Activated CD4-positive, alpha-beta T cell treated with anti-CD3 and anti-CD28 coated beads, Interleukin-2, amount 50 U/mL, for 1 hour (primary cell): Measurements from ENCODE around the gene LMBR1L.
A peak's percentile ranks its signal among the peaks of the same experiment; 100 is the strongest.
"Not testable (repeated sequence)": the region's sequence is repeated elsewhere in the genome, so short reads cannot be mapped to it uniquely, and the experiment has no call there.

ENCODE experiments used
- DNase-seq: peaks from one replicate; pipeline ENCODE4 v3.0.0-alpha.2; 2020

Gene LMBR1L

DNA sequence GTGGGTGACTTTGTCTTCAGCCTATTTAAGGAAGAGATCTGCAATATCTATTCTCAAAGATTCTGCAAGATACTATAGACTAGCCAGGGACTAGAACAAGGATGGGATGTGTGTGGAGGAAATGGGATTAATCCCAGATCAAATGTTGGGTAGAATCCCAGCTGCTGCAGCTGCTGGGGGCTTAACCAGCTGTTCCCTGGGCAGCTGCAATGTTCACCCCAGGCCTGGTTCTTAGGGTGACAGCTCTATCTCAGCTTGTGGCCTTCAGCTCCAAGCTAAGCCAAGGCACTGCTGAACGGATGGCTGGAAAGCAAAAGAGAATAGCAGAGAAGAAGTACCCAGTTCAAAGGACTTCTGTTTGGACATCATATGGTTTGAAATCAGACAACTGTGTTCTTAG lies 30.9 kb downstream of the LMBR1L start:
- DNase-seq, result no peak

DNA sequence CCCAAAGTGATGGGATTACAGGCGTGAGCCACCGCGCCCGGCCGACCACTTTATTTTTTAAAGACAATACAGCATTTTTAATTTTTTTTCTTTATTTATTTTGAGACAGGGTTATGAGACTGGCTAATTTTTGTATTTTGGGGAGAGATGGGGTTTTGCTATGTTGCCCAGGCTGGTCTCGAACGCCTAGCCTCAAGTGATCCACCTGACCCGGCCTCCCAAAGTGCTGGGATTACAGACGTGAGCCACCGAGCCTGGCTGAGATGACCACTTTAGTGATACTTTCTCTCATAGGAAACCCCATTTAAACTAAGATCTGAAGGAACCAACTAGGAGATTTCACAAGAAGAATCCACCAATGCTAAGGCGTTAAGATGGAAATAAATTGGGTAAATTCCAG lies 39.7 kb downstream of the LMBR1L start:
- no peak for DNase-seq

DNA sequence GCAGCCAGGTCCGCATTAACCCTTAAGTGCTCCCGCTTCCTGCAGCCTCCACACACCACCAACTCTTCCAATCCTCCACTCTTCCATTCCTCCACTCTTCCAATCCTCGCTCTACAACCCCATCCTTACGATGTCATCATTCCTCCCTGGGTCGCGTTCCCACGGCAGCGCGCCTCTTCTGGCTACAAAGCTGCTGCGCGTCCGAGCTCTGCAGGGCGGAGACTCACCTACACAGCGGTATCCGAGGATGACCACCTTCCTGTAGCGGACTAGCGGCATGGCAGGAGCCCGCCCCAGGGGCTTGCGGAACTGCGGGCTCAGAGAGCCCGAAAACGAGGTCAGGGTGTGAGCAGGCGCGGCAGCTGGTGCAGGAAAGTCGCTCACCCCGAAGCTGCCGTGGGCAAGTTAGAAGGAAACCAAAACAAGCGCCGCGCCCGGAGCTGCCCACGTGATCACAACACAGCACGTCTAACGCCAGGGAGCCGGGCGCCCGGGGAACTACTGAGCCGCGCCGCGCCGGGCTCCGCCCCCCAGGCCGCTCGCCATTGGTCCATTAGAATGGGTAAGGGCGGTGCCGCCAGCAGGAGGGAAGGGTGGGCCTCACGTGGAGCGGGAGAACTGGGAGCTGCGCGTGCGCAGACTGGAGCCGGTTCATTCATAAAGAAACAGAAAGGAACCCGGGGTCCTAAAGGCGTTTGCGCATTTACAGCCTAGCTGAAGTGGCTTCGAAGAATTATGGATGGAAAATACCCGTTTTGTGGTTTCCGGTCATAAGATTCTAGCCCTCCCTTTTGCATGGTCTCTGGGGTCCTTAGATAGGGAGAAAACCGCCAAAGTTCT lies 40.9 kb downstream of the LMBR1L start, which contains the start of gene RHEBL1:
RHEBL1 (minus strand) TSS at position 473 of the 840 bp plus-strand sequence; CDS start at position 279, 194 bp downstream.
- peak; percentile 98 for DNase-seq

DNA sequence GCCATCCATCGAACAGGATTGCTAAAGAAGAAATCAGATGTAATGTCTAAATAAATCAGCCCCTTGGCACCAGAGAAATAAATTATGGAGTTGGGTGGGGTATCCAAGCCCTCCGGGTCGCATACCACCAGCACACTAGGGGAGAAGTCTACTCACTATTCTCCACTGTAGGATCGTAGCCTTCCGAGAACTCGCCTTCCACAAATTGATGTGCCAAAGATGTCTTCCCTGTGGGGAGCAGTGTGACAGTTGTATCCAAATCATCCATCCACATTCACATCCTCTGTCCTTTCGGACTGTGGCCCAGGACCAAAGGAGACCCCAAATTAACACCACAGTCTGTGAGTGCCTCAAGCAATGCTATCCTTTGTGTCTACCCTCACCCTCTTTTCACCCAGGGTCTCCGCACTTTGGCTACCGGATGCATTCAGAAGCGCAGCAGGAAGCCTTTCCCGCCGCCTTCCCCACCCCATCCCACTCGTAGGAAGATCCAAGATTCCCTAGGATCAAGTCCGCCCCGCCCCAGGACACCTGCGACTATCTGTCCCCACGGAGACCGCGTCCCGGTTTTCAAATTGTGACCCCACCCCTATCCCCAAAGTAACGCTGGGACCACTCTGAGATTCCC lies 41.7 kb downstream of the LMBR1L start:
- DNase-seq, result no peak

DNA sequence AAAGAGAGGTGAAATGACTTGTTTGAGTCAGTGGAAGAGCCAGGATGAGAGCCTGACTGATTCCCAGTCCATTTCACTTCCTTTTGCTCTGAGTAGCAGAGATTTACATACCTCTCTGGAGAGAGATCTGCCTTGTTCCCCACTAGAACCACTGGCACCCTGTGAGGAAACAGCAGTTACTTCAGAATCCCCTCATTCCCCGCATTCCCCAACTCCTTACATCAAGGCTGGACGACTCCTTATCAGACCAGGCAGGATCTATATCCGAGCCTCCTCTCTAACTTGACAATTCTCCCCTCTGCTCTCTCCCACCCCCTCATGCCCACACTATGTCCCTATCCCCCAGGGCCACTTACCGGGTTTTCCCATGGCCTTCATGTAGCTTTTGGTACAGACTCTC lies 44.5 kb downstream of the LMBR1L start:
- DNase-seq, result no peak

DNA sequence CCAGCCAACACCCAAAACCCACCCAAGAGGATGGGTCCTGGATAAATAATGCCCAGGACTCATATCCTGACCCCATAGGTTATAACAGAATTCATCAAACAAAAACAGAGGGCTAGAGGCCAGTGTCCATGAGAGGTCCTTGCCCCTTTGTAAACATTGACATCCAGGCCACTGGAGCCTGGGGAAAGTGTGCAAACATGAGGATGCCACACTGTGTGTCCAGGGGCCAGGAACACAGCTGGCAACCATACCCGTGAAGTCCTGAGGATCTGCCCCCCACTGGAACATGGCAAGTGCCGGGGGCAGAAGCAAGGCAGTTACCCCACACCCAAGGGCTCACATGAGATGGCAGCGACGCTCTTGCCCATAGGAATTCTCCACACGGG lies 45.9 kb downstream of the LMBR1L start:
- no peak for DNase-seq

DNA sequence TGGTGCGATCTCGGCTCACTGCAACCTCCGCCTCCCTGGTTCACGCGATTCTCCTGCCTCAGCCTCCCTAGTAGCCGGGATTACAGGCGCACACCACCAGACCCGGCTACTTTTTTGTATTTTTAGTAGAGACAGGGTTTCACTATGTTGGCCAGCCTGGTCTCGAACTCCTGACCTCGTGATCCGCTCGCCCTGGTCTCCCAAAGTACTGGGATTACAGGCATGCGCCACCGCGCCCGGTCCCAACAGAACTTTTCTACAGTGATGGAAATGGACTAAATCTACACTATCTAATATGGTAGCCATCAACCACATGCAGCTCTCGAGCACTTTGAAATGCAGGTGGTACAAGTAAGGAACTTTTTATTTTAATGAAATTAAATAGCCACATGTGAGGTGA lies 48.7 kb downstream of the LMBR1L start:
- not testable (repeated sequence) for DNase-seq

DNA sequence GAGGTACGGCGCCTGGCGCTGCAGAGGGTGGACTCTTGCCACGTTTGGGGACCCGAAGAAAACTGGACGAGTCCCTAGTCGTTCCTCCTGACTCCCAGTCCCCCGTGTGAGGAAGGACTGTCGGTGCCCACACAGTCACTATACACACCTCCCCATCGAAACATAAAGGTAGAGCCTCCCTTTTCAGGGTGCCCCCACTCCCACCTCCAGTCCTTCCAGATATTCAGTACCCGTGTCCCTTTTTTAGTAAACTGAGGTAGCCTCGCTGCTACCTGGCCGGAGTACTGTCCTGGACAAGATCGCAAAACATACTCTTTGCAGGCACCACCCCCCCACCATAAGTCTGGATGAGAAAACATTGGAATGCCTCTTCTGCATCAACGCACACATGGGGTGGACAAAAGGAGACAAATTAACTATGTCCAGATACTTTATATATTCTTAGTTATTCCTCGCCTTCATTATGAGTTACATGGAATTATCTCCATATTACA lies 49.4 kb downstream of the LMBR1L start:
- DNase-seq, result no peak

DNA sequence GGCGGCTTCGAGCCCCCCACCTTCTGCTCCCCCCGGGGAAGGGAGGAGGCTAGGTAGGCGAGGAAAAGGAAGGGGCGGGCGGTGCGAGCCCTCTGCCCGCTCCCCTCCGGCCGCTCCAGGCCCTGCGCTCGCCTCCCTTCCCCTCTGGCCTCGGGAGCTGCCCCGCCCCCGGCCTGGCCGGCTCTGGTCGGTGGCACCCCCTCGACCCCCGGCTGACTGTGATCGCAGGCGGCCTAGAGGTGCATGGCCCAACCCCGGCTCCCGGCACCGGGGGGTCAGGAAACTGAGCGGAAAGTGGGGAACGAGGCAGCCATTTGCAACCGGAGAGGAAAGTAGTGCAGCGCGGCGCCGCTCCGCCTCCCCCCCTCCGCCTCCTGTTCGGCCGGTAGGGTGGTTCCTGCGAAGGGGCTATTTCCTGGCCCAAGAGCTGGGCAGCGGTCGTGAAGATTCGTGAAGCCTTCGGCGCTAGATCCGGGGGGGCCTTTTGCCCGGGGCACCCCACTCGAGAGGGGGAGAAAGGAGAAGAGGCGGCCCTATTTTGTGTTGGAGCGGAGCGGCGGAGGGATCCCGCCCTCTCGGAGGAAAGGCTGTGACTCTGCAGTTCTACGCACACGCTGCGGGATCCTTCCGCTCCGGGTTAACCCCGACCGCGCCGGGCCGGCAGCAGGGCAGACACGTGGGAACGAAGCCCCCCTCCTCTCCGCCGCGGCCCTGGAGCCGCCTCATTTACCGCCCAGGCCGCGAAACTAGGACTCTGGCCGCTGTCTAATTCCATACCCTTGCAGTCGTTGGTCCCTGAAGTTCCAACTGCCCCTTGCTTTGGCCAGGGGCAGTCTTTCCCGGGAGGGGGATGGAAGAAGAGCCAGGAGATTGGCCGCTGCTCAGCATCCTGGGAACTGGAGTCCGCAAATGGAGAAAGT lies 50.1 kb downstream of the LMBR1L start, which contains the start of gene KMT2D:
KMT2D (minus strand) TSS at position 558 of the 920 bp plus-strand sequence. CDS start 5,470 bp downstream, outside the sequence.
- DNase-seq, result peak; percentile 85

DNA sequence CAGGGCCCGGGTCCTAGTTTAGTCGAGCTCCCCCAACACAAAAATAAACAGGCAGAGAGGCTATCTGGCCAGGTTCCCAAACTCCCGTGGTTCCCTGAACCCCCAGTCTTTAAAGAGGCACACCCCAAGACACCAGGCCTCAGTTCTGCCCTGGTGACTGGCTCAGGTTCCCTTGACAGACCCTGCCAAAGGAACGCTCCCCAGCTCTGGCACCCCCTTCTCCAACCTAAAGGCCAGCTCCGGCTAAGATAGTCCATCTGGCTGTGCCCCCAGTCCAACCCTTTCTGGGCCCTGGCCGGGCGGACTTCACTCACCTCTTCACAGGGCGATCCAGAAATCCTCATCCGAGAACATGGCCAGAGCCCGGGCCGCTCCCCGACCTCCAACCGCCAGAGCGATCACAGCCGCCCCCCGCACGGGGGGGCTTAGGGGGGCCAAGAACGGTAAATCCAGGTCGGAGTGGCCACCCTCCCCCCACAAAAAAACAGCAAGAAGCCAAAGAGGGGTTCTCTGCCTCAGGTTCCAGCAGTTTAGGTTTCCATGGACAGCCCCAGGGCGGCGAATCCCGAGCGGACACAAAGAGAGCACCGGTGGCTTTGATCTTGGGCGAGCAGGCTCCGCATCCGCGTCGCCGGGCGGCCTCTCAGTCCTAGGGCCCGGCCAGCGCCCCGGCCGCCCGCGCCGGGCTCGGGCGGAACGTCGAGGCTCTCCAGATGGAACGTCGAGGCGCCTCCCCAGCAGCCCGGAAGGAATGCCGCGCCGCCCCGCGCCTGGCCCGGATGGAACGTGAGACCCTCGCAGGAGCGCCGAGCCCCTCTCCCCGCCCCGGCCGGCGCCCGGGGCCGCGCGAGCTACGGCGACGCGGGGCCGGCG lies 51.1 kb downstream of the LMBR1L start:
- peak; percentile 8 for DNase-seq

DNA sequence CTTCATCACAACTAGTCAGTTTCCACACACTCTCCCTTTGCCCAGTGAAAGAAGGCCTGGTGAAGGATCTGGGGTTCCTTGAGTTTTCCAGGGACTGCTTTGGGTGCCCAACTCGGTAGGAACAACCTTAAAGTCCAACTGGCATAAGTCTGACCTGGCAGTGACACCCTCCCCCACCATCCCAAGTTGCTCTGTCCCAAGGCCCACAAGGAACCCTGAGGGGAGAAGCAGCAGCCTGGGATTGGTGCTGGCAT lies 51.7 kb downstream of the LMBR1L start:
- no peak for DNase-seq

DNA sequence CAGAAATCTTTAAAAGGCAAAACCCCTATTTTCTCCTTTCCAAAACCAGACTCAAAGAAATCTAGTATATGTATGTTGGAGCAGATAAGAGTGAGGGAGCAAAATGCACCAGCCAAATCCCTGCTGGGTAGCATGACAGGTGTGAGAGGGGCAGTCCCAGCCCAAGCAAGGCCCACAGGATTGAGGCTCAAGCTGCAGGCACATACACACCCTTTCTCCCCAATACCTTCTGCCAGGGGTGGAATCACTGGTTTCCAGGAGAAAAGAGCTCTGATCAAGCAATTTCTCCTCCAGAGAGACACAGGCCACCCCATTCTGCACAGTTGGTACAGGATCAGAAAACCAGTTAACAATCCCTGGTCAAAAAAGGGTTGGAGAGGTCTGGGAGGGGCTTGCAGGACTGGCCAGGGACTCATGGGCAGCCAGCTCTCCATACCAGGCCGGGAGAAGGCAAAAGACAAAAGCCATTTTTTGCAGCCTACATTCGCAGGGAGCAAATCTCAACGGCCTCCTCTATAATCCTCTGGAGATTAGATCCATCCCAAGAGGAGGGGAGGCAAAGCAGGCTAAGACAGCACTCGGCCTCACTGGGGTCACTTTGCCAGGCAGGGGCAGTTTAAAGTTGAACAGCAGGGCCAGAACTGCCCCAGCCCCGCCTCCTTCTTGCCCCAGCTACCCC lies 52.1 kb downstream of the LMBR1L start:
- no peak for DNase-seq

DNA sequence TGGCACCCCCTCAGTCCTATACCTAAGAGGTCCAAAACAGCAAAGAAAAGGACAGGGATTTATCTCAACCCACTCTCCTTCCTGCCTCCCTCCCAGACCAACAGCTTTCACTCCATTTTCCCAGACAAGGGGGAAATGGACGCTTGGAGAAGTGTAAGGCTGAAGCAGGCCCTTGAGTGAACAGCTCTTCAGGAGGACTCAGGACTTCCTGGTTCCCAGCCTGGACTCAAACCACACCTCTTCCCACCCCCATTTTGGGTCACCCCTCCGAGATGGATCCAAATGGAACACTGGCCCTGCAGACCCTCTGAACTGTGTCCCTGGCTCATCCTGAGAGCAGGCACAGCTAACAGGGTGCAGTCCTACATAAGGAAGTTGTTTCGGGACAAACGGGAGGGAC lies 52.8 kb downstream of the LMBR1L start:
- no peak for DNase-seq

DNA sequence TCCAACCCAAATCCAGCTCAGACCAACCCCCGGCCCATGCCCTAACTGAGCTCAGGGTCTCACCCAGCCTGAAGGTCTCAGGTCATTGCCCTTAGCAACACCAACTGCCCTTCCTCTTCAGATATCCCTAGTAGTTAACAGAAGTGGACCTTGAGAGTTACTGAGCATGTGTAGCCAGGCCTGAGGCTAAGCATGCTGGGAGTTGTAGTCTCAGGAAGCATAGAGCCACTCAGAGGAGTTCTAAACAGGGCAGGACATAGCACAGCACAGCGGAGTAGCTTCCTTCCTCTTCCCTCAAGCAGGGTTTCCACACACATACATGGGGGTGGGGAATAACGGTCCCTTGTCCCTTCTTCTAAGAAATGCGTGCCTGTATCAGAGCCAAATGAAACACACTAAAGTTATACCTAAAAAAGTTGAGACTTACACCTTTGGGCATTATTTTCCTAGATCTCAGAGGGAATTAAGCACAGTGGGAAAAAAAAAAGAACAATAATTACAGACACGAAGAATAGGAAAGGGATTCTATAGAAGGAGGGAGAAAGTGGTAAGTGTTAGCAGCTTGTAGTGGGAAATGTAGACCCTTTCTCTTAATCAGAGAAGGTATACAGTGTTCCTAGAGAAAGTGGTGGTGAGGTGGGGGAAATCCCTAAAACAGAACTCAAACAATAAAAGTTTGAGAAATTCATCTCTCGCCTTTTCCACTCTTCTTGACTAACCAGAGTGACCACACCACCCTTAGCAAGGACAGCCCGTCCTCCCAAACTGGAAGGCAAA lies 54.5 kb downstream of the LMBR1L start:
- DNase-seq, result peak; percentile 40

DNA sequence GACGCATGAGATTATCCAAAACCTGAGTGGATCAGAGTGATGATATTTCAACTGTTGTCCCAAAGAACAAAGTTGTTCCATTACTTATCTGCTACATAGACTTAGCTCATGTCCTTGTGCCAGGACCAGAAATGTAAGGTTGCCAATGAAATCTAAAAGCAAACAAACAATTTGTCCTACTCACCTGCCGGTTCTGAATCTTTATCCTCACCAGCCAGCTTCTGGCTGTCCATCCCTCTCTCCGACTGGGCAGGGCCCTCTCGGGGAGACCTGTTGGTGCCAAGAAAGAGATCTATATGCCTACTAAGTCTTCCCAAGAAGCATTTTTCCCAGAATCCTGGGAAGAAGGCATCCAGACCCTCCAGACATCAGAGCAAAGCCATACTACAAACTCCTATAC lies 55.6 kb downstream of the LMBR1L start:
- DNase-seq, result no peak

DNA sequence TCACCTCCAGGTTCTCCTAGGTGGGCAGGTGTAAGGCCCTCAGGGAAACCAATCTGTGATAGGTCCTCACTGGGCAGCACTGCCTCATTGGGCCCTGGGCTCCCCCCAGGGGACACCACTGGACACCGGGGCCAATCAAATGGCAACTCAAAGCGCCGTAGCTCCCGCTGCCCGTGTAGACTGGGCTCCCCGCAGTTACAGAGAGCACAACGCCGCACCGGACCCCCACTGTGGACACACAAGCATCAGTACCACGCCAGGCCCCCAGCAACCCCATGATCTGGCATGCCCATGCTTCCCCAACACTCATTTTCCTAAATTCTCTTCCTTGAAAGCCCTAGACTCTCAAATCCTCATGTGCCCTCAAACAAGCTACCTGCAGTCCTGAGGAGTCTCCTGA lies 56.1 kb downstream of the LMBR1L start:
- no peak for DNase-seq

DNA sequence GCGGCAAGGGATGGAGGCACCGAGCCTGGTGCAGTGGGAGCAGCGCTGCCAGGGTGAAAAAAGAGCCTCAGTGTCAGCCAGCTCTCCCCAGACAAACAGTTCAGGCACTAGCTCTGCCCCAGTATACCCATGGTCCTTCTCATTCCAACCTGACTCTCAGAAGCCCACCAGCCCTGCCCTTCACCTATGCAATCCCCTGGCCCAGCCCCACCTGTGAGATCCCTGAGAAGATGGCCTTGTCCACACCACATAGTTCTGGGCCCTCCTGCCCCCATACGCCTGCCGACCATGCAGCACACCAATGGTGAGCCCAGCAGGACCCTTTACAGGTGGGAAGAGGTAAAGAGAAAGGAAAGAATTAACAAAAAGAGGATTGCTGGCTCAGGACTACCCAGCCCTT lies 56.6 kb downstream of the LMBR1L start:
- DNase-seq, result no peak

DNA sequence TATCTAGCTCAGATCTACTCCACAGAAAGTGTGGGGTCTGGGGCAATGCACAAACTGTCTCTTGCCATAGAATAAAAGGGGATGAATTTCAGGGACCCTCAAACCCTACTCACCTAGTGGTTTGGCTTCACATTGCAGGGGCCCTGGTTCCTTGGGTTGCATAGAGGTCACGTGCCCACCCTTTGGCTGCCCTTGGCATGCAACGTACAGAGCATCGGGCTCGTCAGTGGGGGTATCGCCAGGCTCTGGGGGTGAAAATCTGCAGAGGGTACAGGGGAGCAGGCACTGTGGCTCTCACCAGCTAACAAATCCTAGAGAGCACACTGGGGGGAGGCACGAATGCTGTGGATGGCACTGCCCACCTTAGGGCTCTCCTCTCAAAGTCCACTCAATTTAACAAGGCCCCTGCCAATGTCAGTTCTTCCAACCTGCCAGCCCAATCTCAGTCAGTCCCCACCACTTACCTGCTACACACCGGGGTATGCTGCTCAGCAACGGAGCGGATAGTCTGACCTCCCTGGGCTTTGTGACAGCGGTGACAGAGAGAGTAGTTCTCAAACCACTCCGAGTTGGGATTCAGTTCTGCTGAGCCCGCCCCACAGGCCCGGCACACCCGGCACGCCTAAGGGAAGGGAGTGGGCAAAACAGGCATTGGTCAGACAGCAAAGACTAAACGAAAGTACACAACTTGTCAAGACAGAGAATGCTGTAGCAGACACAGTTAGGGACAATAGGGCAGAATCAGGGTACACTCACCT lies 58.0 kb downstream of the LMBR1L start:
- no peak for DNase-seq

DNA sequence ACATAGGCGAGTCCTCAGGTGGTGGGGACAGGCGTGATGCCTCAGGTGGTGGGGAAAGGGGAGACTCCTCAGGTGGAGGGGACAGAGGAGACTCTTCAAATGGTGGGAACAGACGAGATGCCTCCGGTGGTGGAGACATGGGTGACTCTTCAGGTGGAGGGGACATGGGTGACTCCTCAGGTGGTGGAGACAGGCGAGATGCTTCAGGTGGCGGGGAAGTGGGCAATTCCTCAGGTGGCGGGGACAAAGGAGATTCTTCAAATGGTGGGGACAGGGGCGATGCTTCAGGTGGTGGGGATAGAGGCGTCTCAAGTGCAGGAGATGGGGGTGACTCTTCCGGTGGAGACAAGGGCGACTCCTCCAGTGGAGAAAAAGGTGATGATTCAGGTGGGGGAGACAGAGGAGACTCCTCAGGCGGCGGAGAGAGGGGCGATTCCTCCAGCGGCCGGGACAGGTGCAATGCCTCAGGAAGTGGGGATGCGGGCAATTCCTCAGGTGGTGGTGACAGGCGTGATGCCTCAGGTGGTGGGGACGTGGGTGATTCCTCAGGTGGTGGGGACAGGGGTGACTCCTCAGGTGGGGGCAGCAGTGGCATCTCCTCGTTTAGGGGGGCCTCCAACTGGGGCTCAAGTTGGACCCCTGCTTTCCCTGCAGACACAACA lies 58.7 kb downstream of the LMBR1L start:
- DNase-seq, result no peak

DNA sequence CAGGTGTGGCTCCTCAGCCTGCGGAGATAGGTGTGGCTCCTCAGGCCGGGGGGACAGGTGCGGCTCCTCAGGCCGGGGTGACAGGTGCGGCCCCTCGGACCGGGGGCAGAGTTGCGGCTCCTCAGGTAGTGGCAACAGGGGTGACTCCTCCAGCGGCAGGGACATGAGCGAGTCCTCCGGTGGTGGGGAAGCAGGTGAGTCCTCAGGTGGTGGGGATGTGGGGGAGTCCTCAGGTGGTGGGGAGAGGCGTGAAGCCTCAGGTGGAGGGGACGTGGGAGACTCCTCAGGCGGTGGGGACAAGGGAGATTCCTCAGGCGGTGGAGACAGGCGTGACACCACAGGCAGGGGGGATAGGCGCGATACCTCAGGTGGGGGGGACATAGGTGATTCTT lies 59.3 kb downstream of the LMBR1L start:
- DNase-seq, result no peak
